HEK293T (cell line): ENCODE data around the gene TMCO6.

Source experiments
- ARNT ChIP-seq: fragments of 450-650 bp; IDR thresholded peaks from 2 replicates; pipeline ENCODE4 v1.6.1; 2017; ENCODE audit warnings: mild to moderate bottlenecking
- BHLHE40 ChIP-seq: fragments of 450-650 bp; IDR thresholded peaks from 2 replicates; pipeline ENCODE4 v1.6.1; 2016; ENCODE audit warnings: mild to moderate bottlenecking, moderate library complexity, borderline replicate concordance
- ELF4 ChIP-seq: fragments of 450-650 bp; IDR thresholded peaks from 2 replicates; pipeline ENCODE4 v1.6.1; 2017; ENCODE audit warnings: antibody characterized with exemption
- FOXK2 ChIP-seq: fragments of 450-650 bp; IDR thresholded peaks from 2 replicates; pipeline ENCODE4 v1.6.1; 2016; ENCODE audit warnings: mild to moderate bottlenecking
- HDGF ChIP-seq: fragments of 450-650 bp; IDR thresholded peaks from 2 replicates; pipeline ENCODE4 v1.6.1; 2017; ENCODE audit warnings: antibody characterized with exemption, borderline replicate concordance
- L3MBTL2 ChIP-seq: fragments of 450-650 bp; conservative IDR thresholded peaks from 2 replicates; pipeline ENCODE4 v1.6.1; 2016; ENCODE audit warnings: mild to moderate bottlenecking
- NFRKB ChIP-seq: fragments of 450-650 bp; IDR thresholded peaks from 2 replicates; pipeline ENCODE4 v1.6.1; 2016; ENCODE audit warnings: mild to moderate bottlenecking, moderate library complexity
- PKNOX1 ChIP-seq: fragments of 450-650 bp; IDR thresholded peaks from 2 replicates; pipeline ENCODE4 v1.6.1; 2016
- SP1 ChIP-seq: fragments of 450-650 bp; IDR thresholded peaks from 2 replicates; pipeline ENCODE4 v1.6.1; 2017
- ZNF384 ChIP-seq: fragments of 450-650 bp; IDR thresholded peaks from 2 replicates; pipeline ENCODE4 v1.6.1; 2016

DNA sequence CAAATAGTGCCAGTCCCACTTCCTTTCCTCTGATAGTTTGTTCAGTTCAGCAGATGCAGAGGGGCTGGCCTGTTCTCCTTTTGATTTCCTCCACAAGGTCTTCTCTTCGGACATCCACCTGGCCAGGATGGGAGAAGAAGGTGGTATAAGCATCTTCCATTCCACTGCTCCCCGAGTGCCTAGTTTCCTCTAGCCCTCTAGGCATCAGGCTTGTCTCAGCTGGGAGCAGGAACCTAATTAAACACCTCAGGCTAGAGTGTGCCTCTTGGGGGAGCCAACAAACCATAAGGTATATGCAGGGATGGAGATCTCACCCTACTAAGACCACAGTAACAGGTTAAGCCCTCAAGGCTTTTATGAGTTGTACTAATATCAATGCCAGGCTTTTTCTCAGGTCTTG lies 35.0 kb downstream of the TMCO6 start:
- TF ChIP-seq HDGF (no peak), NFRKB (no peak), BHLHE40 (no peak), FOXK2 (no peak), SP1 (no peak), ARNT (no peak), ZNF384 (no peak), L3MBTL2 (no peak), ELF4 (no peak), PKNOX1 (no peak)
